Measurements from ENCODE around the gene ADAMTS9.

Gene ADAMTS9

DNA sequence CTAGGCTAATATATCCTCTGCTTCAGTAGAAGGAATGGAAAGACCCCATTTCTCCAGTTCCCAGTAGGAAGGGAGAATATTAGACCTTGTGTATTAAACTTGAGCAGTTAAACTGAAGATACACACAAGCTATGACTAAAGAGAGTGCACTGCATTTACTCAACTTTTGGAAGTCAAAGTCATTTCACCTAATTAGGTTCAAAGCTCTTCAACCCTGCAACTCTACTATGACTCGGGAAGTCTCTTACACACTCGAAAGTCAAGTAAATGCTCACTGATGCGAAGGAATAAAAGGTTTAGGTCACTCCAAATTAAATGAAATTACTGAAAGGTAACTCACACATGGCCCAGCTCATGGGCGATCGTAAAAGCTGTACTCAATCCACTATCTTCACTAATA is 33.8 kb downstream of the ADAMTS9 start:
- DNase-seq (ENCODE audit: low spot score), result no peak

DNA sequence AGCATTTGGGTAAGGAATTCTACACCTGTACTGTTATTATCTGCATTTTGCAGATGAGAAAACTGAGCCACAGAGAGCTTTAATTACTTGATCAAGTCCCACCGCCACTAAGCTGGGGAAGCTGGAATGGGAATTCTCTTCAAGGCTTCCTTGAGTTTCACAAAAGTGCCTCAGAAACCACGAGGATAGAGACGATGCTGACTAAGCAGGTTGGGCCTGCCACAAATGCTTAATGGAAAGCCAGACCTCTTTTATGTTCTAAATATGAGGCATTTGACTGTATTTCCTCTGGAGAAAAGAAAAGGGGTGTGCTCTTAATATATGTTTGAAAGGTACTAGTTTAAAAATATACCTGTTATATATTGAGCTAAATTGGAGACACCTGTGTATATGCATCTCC is 34.7 kb downstream of the ADAMTS9 start:
- DNase-seq (ENCODE audit: low spot score), result no peak

DNA sequence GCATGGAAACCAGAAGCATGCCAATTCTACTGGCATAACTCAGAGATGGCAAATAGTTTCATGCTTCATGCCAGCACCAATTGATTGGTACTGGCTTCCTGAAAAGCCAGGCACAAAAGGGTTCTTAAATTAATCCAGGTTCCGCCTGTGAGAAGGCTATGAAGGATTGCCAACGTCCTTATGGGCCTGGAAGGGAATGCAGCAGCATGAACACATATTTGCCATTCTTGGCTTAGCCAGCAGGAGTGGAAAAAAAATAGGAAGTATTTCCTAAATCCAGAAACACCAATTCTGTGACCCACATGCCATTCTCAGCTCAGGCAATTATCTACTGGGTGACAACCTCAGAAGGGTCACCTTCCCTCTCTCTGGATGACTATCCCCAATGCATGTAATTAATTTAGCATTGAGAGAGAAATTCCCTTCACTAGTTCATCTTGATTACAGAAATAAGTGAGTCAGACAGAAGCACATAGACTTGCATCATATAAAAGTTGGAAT is 36.0 kb downstream of the ADAMTS9 start:
- no peak for DNase-seq (ENCODE audit: low spot score)

DNA sequence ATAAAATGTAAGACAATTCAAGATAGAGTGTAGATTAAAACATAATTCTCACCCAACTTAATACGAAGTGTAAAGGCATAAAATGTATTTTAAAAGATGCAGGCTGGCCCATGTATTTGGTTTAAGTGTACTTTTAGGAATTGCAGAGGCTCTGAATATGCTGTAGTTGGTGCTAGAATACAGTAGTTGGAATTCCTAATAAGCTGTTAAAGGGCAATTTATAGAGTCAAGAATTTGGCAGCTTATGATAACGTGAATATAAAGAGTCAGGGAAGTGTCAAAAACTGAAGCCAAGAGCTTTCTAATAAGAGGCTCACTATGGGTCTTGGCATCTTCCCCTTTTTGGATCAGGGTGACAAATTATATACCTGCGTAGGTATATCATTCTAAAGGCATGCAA is 36.5 kb downstream of the ADAMTS9 start:
- no peak for DNase-seq (ENCODE audit: low spot score)

DNA sequence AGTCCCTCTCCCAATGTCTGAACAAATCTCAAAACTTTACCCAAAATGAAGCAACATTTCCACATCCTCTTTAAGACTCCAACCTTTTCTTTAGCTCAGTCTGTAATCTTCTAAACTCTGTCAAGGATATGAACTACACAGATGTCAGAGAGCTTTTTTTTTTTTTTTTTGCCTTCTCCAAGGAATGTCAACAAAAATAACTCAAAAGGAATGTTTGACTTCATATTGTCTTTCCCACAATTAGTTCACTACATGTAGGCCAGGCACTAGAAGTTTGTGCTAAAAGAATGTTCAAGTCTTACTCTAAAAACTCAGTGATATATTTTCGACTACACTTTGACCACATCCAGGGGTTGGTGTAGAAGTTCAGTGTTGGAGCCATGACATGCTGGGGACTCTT is 37.1 kb downstream of the ADAMTS9 start:
- no peak for DNase-seq (ENCODE audit: low spot score)

DNA sequence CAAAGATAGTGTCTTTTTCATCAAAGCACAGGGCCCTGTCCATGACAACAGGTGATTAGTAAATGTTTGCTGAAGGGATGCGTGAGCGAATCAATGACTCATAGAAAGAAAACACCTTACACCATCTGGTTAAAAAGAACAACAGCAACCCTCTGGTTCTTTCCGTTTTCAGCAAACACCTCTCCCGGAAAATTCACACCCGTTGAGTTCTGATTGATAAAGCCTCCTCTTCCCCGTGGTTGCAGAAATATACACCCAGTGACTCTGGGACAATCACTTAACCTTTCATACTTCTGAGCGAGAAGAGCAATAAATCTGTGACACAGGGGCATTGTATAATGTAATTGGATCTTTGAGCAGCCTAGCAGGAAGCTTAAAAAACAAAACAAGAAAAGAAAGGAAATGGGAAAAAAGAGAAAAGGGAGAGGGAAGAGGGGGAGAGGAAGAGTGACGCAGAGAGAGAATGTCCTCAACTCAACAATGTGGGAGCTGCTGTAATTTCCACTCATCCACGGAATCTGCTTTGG is 37.6 kb downstream of the ADAMTS9 start:
- DNase-seq (ENCODE audit: low spot score), result no peak

DNA sequence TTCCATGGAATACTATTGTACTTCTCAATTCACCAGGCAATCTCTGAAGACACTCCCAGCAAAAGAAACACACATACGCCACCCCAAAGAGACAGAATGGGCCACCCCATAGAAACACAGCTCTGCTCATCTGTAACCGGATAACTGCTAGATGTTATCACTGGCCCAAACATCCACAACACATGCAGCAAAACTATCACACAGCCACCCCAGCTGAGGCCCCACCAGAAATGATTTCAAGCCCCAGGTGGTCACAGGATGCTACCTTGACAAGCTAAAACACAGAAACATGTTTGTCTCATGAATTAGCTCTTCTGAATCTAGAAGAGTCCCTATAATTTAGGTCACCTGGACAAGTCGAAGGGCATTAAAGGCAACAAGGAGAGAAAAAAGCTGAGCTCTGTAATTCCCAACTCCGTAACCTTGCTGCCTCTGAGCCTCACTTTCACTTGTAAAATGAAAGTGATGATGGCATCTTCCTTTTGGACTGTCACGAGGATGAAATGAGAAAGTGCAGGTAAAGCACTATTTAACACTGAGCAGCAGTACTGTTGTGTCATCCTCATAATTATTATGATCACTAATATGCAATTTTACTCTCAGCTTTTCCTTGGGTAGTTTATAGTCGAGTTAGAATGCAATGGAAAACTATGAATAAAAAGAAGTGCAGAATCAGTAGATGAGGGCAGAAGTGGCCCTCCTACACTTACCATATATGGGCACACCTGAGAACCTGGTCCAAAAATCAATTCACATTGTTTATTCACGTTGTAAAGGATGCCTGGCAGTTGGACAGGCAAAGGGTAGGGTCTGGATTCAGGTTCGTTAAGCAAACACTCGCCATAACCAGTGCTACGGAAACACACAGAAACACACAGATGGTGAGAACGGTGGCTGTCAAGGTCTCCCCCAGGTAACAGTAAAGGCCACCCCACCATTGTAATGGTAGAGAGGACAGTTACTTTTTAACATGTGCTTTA is 38.6 kb downstream of the ADAMTS9 start:
- no peak for DNase-seq (ENCODE audit: low spot score)

DNA sequence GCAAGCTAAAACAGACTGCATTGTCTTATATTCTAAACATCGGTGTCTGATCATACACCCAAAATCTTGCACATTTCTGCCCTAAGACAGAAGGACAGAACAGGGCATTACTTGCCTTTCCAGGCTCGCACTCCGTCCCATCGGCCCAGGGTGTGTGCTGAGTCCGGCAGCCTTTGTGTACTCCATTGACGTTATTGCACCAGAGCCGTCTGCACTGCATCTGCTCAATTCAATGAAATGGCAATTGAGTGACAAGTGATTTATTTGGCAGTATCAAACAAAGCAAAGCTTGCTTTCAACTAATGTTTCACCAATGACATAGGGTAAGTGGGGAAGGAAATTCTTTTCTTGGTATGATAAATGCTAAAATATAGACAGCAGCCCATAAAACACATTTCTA is 40.0 kb downstream of the ADAMTS9 start:
- DNase-seq (ENCODE audit: low spot score), result no peak

DNA sequence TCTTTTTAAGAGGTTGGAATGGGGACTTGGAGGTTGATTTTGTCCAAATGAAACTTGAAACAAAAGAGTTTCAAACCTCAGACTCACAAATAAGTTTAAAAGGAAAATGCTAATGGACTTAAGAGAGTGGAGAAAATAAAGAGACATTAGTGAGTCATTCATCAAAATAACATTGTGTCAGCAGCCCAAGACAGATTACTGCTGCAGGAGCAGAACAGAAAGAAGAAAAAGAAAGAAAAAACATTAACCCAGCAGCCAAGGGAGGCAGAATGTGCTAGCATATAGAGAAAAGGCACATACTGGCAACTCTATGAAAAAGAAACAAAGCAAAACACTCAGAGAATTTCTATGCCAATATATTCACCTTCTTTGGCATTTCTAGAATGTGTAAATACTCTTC is 42.6 kb downstream of the ADAMTS9 start:
- DNase-seq (ENCODE audit: low spot score), result no peak

DNA sequence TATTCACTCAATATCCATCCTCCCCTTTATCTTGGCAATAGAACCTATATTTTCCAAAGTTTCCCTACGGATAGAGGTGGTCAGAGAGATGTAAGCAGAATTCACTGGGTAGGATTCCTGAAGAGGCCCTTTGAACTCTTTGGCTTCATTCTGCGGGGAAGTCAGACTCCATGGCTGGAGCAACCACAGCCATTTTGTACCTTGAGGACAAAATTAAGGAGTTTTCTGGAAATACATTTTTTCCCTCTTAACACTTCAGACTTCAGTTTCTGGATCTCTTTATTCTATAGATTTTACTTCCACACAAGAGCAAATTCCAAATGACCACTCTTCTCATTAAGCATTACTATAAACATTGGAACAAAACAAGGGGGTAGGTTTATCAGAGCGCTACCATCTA is 43.3 kb downstream of the ADAMTS9 start:
- DNase-seq (ENCODE audit: low spot score), result no peak

DNA sequence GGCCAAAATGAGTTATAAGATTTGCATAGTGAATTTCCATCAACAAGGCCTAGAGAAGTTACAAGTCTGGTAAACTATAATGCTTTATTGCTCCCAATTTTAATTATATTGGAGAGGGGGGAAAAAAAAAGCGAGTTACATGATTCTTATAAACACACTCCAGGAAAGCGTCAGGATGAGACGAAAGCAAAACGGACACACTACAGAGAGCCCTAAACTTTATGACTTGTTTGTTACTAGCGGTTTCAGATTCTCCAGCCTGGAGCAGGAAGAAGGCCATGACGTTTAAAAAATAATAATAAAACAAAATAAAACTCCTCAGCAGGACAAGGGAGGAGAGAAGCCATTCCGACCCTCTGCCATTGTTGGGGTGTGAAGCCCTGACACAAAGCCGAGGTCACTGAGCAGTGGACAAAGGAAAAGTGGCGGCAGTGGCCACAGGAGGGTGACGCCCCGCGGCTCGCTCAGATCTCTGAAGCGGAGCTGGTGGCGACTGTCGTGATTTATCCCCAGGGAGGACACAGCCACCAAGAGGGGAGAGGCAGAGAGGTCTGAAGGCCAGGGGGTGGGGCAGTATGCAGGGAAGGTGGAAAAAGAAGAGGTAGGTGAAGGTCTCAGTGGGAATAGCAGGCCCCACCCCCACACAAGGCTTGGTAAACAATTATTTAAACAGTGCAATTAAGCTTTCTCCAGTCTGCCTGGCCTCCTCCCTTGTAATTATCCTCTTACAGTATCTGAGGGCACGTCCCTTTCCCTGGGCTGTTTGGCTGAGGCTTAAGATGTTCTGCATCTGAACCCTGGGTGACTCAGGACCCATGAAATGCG is 45.3 kb downstream of the ADAMTS9 start:
- DNase-seq (ENCODE audit: low spot score), result no peak

DNA sequence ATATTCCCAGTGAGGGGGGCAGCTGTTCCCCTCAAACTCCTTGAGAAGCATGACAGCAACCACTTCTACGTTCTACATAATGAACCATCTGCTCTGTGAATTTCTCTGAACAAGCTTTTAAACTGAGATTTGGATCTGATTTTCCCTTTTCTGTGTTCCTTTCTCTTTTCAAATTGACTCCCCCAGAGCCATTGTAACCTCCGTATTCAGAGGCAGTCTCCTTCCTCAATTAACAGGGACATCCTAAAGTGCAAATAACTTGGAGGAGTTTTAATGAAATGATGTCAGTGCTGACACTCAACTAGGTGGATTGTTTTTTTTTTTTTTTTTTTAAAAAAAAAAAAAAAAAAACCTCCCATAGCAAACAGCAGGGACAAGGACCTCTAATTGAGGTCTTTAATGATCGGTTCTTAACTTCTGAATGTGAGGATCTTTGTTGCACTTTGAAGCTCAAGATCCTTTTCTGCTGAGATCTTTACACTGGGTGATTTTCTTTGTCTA is 48.8 kb downstream of the ADAMTS9 start:
- DNase-seq (ENCODE audit: low spot score), result no peak

DNA sequence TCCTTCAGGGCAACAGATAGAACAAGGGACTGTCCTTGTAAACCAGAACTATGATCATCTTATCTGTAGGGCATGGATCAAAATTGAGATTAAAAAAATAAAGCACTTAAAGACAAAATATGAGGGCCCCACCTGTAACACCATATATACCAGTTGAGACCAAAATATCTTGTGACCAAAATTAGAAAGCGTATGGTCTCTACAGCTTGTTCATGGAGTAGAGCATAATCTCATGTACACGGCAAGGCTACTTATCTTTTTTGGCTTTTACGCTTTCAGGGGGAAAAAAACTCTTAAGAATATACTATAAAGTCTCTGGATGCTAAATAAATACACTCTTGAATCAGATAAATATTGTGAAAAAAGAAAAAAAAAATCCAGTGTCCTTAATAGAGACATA is 49.3 kb downstream of the ADAMTS9 start:
- DNase-seq (ENCODE audit: low spot score), result no peak

DNA sequence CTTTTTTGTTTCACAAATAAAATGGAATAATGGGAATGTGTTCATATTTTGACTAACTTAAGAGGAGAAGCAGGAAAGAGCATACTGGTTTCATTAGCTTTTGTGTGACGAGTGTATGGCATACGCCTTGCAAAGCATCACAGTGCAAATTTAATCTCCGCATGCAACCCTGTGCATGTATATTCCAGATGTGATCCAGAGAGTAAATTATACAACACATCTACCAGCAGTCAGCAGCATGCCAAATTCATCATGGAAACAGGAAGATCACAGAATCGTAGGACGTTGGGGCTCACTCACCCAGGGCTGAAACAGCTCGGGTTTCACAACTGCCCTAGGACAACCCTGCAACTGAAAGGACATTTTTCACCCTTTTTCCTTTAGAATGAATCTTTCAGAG is 53.4 kb downstream of the ADAMTS9 start:
- no peak for DNase-seq (ENCODE audit: low spot score)

DNA sequence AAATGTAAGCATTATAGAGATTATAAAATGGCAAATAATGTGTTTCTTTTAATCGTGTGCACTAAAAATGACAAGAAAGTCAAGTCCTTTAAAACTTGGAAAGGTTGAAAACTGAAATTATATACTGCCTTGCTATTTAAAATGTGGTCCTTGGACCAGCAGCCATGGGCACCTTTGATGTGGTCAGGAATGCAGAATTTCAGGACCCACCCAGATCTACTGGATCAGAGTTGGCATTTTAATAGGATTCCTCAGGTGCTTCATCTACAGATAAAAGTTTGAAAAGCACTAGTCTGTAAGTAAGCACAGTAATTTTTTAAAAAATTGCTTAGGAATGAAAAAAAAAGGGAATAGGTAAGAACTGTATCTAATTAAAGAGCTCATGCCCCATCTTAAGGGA is 55.8 kb downstream of the ADAMTS9 start:
- DNase-seq (ENCODE audit: low spot score), result no peak

DNA sequence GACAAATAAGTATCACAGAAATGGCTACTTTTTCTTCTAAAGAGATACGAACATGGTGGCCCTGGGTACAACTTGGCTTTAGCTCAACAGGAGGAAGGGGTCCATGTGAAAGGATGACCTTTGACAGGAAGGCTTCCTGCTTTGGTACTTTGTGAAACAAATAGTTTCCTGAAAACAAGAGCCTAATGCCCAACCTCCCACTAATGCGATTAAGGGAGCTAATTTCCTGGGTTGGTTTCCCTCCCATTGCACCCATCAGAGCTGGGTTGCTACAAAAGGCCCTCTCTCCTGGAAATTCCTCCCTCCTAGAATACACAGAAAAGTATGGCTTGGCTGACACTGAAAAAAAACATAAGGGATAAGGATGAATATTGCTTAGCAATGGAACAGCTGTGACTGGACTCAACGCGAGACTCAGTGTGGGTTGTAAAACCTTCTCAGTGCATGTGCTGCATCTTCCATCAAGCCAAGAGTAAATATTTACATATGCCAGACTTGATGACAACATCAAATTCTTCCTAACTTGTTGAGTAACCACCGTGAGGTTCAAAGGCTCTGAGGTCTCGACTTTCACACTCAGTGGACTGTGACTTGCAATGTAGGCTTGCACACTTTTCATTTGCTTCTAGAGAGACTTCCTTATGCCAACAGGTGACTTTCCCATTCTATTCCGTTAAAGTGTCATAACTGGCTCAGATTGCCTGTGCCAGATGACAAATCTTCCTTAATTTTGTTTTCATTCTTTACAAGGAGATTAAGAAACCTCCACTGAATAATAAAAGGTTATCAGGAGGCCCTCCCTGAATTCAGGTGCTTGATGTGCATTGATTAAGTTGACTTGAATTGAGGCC is 60.1 kb downstream of the ADAMTS9 start:
- no peak for DNase-seq (ENCODE audit: low spot score)

DNA sequence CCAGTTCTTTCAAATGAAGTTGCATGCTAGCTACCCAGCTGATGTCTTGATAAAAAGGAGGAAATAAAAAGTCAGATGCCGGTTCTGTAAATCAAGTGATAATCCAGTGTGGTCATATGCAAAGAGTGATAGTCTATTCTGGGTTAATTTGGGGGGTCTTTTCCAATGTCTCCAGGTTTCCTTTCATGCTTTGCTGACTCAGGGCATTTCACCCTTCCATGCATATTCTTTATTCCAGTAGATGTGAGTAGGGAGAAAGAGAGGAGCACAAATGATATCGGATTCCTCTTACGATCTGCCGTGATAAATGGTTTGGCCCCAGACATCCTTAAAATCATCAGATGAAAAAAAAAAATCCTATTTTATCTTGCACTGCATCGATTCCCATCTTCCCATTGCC is 60.8 kb downstream of the ADAMTS9 start:
- DNase-seq (ENCODE audit: low spot score), result no peak

DNA sequence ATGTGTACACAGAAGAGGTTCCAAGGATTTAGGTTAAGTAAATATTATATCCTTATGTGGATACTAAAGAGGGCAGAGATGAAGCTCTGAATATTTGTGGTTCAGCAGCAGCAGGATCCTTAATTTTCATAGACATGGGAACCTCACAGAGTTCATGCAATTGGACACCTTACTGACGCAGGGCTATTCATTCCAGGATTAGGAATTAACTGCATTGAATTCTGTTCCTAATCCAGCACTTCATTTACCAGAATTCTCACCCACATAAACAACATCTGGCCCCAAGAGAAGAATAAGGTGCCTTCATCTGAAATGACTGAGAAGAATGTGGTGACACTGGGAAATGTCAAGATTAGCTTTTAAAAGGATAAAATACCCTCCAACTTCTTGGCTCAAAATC is 62.4 kb downstream of the ADAMTS9 start:
- DNase-seq (ENCODE audit: low spot score), result no peak

DNA sequence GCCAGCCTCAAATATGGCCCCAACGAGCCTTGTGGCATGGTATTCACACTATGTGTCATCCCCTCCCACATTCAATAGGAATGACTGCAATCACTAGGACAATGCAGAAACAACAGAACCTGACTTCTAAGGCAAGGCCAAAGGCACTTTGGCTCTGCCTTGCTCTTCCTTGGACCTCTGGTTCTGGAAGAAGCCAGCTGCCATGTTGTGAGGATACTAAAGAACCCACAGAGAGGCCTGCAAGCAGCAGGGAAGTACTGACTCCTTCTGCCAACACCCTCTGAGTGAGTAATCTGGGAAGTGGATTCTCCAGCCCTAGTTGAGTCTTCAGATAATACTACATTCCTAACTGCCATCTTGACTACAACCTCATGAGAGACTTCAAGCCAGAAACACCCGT is 64.7 kb downstream of the ADAMTS9 start:
- no peak for DNase-seq (ENCODE audit: low spot score)

DNA sequence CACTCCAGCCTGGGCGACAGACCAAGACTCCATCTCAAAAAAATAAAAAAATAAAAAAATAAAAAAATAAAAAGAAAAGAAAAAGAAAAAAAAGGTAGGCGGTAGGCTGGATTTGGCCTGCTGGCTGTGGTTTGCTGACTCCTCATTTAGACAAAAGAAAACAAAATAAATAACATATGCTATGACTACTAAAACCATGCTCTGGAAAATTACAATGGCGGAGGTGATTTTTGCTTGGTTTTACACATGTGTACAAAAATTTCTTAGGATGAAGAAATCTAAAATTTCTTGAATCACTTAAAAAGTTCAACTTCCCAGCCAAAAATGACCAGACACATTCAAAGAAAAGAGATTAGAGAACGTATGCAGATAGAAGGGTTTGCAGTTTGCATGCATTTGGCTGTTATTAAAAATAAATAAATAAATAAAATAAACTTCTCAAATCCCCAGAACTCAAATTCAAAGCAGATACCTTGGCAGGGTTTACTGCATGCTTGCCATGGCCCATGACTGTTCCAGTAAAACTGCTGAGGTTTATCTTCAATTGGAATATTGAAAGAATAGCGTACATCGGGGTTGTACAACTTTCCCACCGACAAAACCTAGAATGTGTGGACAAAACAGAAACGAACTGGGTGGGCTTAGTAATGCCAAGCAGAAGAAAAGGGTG is 65.9 kb downstream of the ADAMTS9 start:
- DNase-seq (ENCODE audit: low spot score), result no peak

DNA sequence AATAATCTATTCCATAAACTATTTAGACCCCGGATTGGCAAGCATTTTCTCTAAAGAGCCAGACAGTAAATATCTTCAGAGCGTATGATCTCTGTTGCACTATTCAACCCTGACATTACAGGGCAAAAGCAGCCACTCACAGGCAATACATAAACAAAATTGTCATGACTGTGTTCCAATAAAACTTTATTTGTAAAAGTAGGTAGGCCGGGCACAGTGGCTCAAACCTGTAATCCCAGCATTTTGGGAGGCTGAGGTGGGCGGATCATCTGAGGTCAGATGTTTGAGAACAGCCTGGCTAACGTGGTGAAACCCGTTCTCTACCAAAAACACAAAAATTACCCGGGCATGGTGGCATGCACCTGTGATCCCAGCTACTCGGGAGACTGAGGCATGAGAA is 66.5 kb downstream of the ADAMTS9 start:
- no peak for DNase-seq (ENCODE audit: low spot score)

All from CD4-positive, alpha-beta T cell treated with Interleukin-2 at 100 ng/mL for 4 hours (primary cell).